ENCODE results near the gene TAPT1.
"Not testable (repeated sequence)": the region's sequence is repeated elsewhere in the genome, so short reads cannot be mapped to it uniquely, and the experiment has no call there.

- not testable (repeated sequence) for TF ChIP-seq CTCF (IDR thresholded peaks at IDR 0.05; ENCODE audit: low read length); EZH2 (IDR thresholded peaks at IDR 0.05; ENCODE audit: borderline replicate concordance, low read length)
Measured at GRCh38 chr4:16269742-16270453, 43.6 kb upstream of the TAPT1 start.

Data from OCI-LY1 (cell line).